Fibroblast of upper back skin (primary cell): ENCODE data around the gene KCNS1.

Experiments used
- DNase-seq: peaks from one replicate; pipeline ENCODE4 v3.0.0-alpha.2; 2013

Gene KCNS1

DNA sequence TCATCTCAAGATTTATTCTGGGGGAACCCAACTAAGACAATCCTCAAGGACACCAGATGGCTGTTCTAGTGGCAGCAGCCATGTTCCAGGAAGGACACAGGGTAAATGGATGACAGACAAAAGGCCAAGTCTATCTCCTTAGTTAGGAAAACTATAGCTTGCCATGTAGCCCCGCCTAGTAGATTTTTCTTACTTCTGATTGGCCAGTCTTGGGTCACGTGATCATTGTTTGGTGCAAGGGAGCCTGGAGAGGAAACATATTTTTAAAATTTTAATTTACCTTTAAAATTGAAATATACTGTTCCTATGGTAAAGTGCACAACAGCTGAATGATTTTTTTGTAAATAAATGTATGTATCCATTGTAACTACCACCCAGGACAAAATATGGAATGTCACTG, 4.4 kb upstream of the KCNS1 start:
- no peak for DNase-seq

DNA sequence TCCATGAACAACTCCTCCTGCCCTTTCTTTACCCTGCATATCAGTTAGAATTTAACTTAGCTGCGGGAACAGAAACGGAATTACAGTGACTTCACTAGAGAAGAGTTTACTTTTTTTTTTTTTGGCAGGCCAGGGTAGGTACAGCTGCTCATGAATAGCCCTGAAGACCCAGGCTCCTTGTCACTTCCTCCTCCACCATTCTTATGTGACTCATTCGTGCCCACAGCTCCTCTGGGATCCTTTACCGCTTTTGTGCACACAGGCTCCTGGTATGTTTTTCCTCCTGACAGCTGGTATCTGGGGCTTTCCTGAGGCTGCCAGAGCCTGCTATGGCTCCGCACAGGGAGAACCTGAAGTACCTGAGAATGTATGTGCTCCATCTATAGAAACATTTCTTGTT, 3.9 kb upstream of the KCNS1 start:
- peak; percentile 64 for DNase-seq

DNA sequence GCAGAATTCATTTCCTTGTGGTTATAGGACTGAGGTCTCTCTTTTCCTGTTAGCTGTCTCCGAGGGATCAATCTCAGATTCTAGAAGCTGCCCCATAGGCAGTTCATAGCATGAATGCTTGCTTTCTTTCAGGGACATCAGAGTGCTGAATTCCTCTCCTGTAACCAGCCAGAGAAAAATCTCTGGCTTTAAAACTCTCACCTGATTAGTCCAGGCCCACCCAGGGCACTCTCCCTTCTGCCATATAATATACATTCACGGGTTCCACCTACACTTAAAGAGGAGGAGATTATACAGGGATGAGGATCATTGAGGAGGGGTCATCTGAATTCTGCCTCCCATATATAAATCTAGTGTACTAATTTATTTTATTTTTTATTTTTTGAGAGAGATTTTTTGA, 2.1 kb upstream of the KCNS1 start:
- no peak for DNase-seq

DNA sequence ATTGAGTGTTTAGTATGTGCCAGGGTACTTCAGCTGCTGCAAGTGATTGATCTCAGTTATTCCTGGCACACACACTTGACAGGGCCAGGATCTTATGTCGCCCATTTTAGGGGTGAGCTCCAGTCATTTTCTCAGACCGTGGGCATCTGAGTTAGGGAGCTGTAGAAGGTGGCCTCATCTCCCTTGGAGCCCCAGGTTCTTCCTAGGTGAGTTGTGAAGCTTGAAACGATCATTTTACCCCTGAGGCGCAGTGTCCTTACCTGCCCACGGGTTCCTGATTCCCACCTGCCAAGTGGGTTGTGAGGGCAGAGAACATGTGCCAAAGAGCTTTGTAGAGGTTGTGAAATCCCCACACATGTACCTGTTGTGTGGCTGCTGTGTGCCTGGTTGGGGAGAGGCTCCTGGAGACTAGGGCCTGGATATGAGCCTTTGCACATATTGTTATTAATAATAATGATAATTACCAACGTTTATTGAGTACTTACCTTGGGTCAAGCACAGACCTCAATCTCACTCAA, 465 bp upstream of the KCNS1 start:
- DNase-seq, result no peak

DNA sequence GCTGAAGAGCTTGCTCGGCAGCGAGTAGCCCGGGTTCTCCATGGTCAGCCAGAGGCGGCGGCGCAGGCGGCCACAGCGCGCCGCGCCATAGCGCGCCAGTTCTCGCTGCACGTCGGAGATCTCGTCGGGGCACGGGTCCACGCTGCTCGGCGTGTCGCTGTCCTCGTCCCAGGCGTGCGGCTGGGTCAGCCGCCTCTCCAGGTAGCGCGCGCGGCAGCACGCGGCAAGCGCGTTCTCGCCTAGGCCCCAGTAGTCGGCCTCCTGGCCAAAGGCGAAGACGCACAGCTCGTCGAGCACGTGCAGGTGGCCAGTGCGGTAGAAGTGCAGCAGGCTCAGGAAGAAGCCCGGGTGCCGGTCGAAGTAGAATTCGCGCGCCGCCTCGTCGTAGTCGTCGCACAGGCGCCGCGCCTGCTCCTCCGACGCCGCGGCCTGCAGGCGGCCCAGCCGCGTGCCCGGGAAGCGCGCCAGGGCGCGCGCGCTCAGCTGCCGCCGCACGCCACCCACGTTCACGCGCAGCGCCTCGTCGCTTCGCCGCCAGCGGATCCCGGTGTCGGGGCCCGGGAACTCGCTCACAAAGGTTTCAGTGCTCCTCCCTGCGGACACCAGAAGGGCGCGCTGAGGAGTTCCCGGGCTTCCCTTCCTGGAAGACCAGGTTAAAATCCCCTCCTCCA, 2.7 kb downstream of the KCNS1 start:
- peak; percentile 38 for DNase-seq

DNA sequence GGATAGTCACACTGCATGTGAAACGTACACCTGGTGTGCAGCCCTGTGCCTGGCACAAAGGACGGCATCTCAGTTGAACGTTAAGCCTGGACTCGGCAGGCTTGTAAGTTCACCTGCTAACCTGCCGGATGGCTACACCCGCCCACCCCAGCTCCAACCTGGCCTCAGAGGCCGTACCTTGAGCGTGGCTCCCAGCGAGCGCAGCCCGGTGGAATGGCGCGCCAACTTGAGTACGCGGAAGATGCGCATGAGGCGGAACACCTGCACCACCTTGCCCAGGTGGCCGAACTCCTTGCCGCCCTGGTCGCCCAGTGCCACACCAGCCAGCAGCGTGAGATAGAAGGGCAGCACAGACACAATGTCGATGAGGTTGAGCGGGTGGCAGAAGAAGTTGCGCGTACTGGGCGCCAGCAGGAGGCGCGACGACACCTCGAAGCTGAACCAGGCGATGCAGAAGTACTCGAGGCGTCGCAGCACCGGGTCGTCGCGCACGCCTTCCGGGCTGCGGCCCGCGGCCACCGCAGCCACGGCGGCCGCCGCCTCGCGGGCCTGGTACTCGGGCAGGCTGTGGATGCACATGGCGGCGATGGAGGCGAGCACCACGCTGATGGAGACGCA, 3.3 kb downstream of the KCNS1 start:
- DNase-seq, result peak; percentile 19

DNA sequence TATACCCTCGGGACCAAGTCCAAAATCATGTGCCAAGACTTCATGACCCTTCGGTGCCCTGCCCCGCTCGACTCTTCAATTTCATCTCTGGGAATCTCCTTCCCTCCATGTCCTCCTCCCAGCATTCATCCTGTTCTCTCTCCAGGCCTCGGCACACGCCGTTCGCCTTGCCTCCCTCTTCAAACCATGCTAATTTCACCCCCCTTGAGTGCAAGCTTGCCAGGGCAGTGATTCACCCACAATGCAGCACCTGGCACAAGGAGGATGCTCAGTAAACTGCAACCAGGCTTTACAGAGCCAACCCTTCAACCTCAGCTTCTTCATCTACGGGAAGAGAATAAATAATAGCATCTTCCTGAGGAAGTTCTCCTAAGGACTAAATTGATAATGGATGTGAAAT, 4.1 kb downstream of the KCNS1 start:
- no peak for DNase-seq

DNA sequence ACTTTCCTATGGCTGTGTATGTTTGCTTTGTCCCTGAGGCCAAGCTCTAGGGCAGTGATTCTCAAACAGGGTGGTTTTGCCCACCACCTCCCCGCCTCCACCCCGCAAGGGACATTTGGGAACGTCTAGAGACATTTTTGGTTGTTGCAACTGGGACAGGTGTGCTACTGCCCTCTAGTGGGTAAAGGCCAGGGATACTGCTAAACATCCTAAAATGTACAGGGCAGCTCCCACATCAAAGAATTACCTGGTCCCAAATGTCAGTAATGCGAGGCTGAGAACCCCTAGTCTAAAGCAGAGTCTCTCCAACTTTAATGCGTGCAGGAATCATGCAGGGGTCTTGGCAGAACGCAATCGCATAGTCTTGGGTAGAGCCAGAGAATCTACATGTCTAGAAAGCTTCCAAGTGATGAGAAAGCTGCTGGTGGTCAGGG, 5.1 kb downstream of the KCNS1 start:
- peak; percentile 59 for DNase-seq

DNA sequence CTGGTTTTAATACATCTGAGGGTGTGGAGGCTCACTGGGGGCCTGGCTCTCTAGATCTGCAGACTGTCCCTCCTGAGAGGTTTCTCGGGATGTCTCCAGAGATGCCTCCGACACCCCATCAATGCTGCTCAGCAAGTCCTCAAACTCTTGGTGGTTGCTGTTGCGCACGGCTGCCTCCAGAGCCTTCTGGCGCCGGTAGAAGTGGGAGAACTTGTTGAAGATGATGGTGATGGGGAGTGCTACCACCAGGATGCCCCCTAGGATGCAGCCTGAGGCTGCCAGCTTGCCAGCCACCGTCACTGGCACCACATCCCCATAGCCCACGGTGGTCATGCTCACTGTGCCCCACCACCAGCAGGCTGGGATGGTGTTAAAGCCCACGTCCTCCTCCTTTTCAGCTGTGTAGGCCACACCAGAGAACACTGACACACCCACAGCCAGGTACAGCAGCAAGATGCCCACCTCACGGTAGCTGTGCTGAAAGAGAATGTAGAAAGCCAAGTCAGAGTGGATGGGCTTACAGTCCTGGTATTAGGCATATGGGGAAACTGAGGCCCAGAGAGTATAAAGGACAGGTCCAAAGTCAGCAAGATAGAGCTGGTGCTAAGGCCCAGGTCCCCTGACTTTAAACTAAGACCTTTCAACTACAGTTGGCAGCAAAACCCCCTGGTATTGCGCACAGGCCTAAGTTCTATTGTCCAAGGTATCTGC, 5.9 kb downstream of the KCNS1 start:
- DNase-seq, result no peak

DNA sequence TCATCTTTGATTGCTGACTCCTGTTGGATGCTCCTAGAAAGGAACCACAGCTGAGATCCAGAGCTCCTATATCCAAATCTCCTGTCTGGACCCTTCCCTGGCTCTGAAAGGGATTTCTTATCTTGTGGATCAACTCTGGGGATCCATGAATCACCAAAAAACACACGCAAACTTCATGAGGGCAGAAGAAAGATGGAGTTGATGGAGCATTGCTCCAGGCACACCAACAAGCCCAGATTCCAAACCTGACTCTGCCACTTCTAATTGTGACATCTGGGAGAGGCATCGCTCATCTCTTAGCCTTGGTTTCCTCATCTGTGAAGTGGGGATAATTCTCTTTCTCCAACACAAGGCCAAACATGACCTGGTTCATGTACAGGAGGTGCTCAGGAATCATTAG, 6.7 kb downstream of the KCNS1 start:
- no peak for DNase-seq

DNA sequence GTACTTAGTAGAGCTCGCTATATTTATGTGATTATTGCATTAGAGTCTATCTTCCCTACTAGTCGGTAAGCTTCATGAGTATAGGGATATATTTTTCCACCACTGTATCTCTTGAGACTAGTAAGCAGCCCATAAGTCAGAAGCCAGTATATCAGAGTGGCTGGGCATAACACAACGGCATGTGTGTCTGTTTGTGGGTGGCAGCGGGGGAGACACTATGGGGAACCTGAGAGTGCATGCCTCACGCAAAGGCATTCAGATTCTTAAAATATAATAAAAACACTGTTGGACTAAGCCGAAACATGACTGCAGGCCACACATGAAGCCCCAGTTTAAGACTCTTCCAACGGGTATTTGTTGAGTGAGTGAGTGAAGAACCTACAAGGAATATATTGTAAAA, 8.0 kb downstream of the KCNS1 start:
- DNase-seq, result no peak

DNA sequence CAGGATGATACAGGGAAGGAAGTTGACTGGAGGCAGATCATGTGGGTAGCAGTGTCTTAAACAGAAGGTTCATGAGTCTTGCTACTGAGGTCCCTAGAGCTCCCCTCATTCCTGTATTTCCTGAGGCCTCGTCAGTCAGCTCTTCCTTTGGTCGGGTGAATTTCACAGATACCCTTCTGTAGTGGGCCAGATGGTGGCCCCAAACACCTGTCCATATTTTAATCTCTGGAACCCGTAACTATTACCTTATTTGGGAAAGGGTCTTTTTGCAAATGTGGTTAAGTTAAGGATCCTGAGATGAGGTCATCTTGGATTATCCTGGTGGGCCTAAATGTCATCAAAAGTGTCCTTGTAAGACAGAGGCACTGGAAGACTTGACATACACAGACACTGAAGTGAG, 9.6 kb downstream of the KCNS1 start:
- DNase-seq, result no peak

DNA sequence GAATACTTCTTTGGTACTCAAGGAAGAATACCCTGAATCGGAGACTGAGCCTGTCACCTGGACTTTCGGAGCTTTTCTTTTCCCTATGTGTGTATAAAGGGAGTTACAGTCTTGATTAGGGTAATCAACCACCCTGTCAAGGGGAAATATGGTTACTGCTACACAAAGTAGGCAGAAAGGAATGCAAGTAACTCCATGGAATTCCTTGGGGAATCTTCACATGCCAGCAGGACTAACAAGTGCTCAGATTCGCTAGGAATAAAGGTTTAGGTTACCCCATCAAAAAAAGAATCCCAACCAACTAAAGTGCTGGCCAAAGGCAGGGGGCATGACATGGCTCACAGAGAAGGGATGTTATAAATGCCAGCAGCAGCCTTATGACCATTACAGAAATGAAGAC, 10.4 kb downstream of the KCNS1 start:
- DNase-seq, result peak; percentile 45

DNA sequence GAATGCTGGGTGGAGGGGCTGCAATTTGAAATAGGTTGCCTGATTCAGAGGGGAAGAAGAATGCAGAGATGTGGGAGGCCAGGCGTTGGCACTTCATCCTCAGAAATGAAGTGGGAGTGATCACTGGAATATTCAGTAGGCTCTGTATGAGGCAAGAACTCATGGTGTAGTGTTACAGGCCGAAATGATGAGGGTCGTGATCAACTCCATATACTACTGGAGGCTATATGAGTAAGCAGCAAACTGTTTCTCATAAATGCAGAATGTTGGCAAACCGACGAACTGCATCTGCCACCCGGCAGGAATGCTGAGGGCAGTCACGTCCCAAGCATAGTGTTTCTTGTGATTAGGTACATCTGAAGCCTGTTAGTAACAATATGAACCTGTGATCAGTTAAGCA, 12.7 kb downstream of the KCNS1 start:
- DNase-seq, result peak; percentile 89

DNA sequence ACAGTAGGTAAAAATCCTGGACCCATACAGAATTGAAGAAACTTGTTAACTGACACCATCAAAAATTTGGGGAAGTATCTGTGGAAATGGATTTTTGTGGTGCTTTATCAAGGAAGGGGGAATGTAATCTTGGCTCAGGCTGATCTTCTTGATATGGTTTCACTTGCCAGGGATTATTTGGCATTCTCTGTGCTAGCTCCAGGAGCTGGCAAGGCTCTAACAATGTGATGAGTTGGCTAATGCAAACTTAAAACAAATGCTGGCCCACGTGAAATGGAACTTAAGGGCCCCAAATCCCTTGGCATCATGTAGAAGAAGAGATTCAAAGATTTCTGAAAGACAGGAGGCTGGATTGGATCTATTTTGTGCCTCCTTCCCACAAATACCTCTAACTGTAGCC, 13.1 kb downstream of the KCNS1 start:
- peak; percentile 55 for DNase-seq

DNA sequence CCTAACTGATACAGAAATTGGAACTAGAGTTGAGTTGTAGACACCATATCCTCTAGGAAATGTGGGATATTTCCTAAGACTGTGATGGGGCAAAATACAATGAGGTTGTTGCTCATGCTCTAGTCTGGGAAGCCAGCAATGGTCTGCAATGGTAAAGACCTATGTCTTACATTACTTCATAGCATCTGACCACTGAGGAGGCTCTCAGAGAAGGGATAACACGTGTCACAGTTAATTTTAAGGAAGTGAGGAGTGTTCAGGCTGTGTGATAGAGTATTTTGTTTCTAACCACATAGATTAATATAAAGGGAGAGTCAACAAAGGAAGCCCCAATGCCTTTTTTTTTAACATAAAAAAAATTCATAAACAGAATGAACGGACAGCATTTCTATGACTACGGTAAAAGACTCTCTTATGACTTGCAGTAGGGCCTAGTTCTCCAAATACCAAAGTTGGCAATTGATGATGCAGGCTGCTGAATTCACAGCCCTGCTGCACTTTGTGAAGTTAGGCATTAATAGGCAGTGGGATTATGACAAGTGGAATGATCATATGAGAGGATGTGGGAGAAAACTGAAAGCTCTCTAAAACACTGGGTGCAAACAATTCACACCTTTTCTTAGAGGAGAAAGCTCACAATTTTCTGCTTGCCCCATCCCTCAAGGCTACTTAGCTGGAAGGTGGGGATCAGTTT, 13.7 kb downstream of the KCNS1 start:
- DNase-seq, result no peak

DNA sequence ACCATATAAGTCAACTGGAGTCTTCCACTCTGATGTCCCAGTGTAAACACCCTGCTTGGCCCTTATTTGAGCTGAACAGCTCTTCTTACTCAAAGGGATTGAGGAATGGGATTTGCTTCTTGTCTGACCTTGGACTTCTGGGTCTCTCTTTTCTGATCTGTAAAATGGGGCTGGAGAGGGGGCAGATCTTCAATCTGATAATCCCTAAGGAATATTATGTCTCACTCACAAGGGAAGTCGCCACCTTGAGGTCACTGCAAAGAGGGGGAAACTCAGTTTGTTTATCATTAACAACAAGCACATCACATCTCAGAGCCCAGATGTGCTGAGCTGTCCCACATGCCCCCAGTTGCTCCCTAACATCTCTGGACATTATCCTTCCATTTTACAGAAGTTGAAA, 15.1 kb downstream of the KCNS1 start:
- DNase-seq, result no peak

DNA sequence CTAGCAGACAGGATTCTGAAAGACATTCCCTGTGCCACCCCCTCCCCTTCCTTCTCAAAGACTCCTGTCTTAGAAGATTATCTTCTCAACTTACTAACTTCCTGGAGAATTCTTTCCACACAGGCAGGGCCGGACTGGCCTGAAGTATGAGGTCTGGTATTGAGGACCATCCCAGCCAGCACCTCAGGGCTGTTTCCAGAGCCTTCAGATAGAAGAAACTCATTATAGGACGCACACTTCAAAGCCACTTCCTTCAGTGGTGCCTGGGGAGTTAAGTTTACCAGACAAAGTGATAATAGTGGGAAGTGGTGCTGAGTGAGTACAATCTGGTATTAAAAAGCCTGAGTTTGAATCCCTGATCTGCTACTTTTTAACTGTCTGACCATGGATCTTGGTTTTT, 15.6 kb downstream of the KCNS1 start:
- no peak for DNase-seq

DNA sequence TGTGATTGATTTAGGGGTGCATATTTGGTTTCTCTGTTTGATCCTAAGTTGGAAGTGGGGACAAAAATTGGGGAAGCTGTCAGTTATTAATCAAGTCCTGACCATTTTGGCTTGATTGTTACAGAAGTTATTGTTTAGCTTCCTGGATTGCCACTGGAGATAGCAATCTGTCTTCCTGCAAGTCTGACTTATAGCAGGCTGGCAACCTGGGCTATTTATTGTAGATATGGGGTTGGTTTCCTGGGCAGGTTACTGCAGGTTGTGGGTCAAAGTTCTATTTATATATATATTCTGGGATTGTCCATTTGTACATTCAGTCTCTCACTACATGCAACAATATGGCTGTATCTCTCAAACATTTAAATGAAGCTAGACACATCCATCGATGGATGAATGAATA, 17.8 kb downstream of the KCNS1 start:
- no peak for DNase-seq

DNA sequence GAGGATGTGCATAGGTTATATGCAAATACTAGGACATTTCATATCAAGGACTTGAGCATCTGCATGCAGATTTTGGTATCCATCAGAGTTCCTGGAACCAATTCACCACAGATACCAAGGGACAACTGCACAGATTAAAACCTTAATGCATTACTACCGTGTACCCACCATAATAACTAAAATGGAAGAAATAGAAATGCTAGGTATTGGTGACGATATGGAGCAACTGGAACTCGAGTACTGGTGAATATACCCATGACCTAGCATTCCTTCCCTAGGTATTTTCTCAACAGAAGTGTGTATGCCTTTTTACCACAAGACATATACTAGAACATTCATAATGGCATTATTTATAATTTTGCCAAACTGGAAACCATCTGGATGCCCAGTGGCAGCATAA, 18.5 kb downstream of the KCNS1 start:
- no peak for DNase-seq

DNA sequence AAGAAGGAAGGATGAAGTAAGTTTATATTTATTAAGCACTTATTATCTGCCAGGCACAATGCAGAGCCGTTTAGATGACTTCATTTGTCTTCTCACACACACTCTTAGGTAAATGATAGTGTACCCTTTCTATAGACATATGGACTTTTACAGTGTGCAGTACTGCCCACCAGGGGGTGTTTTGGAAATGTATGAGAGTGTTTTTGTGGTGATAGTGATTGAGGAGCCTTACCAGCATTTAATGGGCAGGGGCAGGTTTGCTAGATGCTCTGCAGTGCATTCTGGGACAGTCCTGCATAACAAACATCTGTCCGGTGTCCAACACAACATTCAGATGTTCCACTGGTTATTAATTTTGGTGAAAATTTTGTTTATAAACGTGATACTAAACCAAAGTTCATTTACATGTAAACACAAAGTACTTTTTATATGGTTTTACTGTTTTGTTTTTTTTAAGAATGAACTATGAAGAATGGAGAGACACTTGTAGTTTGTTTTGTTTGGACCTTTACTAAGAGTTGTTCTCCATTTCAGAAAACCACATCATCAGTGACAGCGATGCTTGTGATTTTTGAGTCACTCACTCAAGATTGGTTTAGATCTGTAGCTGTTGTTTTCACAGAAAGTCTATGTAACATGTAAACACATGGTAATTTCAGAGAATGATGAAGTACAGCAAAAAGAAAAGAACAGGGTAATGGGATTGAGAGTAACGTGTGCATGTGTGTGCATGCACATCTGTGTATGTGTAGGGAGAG, 19.9 kb downstream of the KCNS1 start:
- no peak for DNase-seq

DNA sequence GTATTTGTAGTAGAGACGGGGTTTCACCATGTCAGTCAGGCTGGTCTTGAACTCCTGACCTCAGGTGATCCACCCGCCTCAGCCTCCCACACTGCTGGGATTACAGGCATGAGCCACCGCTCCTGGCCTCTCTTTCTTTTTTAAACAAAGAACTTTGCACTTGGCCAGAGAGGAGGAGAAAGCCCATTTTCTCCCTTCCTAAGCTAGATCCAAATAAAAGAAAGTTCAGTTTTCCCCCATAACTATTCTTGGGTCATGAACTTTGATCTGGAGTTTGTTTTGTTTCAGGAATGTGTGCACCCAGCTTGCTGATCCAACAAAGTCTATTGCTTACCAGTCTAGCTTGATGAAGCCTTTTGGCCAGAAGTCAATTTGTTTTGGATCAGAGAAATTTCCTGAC, 23.4 kb downstream of the KCNS1 start:
- no peak for DNase-seq

DNA sequence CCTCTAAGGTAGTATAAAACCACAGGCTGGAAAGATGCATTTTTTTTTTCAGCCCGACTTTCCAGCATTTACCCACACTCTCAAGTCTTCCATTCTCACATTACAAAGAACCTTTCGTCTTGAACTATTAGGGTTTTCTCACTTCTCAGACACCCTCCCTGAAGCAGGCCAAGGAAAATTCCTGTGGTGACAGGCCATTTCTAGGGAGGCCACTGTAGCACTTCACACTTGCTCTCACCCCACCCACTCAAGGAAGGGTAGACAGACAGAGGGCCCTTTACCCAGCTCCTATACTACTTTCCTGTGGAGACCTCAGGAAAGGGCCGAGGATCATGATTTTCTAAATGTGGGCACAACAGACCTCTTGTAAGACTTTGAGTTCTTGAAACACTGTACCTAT, 27.7 kb downstream of the KCNS1 start:
- no peak for DNase-seq
